Esophagus mucosa (tissue), 1 donor: Measurements from ENCODE around the gene OSBPL7. TPM values are rescaled to one million over a fixed set of nuclear protein-coding genes. Genes with fewer than 3 reads are reported as not detected.
A peak's percentile ranks its signal among the peaks of the same experiment; 100 is the strongest.

Experiments
- ATAC-seq: fragments of 200-7000 bp; cut with Tn5 transposase; one replicate; pipeline ENCODE4 v1.9.1; 2020
- total RNA-seq: library from RNA; stranded (reverse); gene quantifications from one replicate; pipeline ENCODE4 v1.2.4, GENCODE V29; 2023
- donor health status: DM: yes; HTN: yes; CAD: no.

OSBPL7 gene
- total RNA-seq, 1 donor from 2014 or later, result 1.8 TPM

- no peak for ATAC-seq
Observed at GRCh38 chr17:47846716-47847340, 25.2 kb upstream of the OSBPL7 start.

GRCh38 chr17:47845716-47846075, 24.1 kb upstream of the OSBPL7 start:
- no peak for ATAC-seq

DNA sequence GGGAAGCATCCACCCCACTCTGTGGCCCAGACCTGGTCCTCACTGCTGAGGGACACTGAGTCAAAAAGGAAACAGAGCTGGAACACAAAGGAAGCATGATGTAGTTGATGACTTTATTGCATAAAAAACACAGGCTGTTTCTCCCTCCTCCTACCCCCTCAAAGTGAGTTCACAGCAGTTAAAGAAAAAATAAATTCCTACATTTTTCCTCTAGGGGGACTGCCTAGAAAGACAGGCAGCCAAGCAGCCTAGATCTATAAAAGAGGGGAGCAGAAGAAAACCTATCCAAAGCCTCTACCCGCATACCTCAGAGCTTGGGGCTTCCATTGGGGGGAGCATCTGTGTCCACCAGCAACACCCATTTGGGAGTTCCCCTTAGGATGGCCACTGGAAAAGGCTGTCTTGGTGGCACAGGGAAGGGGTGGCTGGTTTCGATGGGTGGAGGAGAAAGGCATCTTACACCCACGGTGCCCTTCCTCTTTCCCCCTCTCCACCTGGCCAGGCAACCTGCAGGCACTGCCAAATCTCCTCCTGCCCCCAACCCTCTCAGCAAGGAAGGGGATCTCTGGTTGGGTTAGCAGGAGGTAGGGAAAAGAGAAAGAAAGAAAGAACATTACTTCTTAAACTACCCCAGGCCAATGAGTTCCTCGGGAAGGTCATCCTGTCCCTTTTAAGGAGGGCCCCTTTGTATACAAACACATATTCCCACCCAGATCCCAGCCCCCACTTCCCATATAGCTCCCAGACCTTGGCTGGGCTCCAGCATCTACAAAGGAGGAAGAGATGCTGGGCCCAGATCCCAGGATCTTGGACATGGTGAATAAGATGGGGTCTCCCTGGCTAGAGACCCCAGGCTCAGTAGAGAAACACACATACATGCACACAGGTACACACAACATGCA, 23.5 kb upstream of the OSBPL7 start:
- ATAC-seq, result no peak

DNA sequence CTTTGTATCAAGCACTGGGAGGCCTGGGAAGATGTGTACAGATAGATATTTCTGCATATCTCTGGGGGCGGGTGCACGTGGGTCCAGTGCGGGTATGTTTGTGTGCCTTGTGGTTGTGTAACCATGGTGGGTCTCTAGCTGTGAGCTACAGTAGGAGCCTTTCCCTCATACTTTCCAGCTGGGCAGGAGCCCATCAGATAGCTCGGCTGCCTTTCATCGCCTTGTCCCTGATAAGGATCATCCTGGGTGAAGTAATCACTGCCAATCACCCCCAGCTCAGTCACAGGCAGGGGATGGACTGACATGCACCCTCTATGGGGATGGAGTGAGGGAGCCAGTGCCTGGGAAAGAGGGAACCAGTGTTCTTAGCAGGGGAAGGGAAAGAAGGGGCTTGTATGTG, 22.6 kb upstream of the OSBPL7 start:
- ATAC-seq, result no peak

DNA sequence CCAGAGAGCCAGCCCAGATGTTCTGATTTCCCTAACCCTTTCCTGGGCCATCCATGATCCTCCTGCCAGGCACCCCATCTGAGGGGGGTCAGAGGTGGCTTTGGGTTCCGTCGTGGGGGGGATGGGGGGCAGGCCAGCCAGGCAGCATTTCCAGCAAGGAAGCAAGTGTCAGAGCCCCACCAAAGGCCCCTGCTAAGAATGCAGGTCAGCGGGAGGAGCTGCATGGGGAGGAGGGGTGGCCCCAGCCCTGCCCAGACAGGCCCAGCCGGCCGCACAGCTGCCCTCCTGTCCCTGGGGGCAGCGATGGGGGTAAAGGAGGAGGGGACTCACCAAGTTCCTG, 21.8 kb upstream of the OSBPL7 start:
- no peak for ATAC-seq

GRCh38 chr17:47841488-47842291, 20.1 kb upstream of the OSBPL7 start:
- no peak for ATAC-seq

DNA sequence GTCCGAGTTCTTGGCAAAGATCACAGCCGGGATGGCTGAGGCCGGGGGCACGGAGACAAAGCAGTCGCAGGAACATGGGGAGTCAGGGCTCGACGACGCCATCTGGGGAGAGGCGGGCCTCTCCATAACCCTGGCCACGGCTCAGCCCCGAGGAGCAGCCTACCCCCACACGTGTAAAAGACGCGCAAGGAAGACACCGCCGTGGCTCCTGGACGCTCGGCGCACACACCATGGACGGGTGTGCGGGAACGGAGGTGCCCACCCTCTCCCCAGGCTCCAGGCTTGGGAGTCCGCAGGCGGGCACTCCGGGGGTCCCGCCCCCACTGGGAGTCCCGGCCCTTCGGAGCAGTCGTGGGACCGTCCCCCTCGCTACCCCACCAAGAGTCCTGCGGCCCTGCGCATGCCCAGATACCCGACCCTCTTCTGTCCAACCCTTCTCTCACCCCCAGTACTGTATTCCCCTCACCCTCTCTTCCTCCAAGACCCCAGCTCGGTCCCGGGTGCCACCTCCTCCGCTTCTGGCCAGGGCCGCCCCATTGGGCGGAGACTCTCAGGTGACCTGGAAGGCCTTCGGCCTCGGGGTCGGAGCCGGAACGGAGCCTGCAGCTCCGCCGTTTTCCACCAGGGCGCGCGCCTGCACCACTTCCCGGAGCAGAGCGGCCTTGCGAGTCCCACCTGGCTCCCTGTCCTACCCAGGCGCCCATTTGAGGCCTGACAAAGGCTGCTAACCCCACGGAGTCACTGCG, 19.3 kb upstream of the OSBPL7 start, which contains the start of gene SCRN2:
SCRN2 (minus strand) TSS at position 532 of the 746 bp plus-strand sequence; CDS start at position 102, 430 bp downstream.
- peak; percentile 87 for ATAC-seq

- no peak for ATAC-seq
Observed at GRCh38 chr17:47840001-47840741, 18.6 kb upstream of the OSBPL7 start.

DNA sequence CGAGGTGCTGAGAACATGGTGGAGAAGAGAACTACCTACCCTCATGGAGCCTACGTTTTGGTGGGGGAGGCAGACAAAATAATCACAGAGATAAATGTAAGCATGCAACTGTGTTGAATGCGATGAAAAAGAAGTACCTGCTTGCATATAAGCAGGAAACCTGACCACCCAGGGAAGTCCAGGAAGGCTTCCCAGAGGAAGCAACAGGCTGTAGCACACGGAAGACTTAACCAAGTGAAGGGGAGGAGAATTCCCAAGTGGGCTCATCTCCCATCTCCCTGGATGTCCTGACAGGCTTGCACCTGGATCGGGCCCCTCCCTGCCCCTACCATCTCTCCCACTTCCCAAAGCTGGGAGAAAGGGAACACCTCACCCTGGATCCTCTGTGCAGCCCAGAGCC, 17.5 kb upstream of the OSBPL7 start:
- ATAC-seq, result no peak

- ATAC-seq, result no peak
Observed at GRCh38 chr17:47838636-47839035, 17.0 kb upstream of the OSBPL7 start.

DNA sequence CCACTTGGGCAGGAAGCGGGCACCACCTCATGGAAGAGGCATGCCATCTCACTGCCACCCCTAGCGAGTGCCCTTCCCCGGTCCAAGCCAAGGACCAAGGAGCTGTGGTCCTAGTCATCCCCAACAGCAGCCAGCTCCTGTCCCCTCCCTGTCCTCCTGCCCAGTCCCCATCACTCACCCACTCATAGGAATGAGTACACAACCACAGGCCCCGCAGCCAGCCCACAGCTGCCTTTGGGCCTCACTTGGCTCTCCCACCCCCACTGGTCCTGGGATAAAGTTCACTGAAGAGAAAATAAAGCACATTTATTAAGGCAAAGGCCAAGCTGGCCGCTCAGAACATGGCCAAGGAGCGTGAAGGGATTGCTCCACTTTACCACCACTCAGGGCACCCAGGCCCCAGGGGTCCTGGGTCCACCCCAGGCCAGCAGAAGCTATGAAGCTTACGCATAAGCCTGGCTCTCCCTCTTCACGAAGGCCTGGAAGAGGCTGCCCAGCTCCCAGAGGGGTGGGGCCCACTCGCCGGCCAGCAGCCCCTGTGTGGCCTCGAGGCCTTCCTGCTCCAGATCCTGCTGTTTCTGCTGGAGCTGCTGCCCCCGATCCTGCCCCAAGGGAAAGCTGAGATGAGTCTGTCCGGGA, 15.9 kb upstream of the OSBPL7 start:
- ATAC-seq, result no peak

GRCh38 chr17:47836601-47837000, 15.0 kb upstream of the OSBPL7 start:
- ATAC-seq, result no peak

- ATAC-seq, result no peak
Observed at GRCh38 chr17:47834756-47835155, 13.2 kb upstream of the OSBPL7 start.

GRCh38 chr17:47831934-47832327, 10.3 kb upstream of the OSBPL7 start:
- peak; percentile 6 for ATAC-seq

DNA sequence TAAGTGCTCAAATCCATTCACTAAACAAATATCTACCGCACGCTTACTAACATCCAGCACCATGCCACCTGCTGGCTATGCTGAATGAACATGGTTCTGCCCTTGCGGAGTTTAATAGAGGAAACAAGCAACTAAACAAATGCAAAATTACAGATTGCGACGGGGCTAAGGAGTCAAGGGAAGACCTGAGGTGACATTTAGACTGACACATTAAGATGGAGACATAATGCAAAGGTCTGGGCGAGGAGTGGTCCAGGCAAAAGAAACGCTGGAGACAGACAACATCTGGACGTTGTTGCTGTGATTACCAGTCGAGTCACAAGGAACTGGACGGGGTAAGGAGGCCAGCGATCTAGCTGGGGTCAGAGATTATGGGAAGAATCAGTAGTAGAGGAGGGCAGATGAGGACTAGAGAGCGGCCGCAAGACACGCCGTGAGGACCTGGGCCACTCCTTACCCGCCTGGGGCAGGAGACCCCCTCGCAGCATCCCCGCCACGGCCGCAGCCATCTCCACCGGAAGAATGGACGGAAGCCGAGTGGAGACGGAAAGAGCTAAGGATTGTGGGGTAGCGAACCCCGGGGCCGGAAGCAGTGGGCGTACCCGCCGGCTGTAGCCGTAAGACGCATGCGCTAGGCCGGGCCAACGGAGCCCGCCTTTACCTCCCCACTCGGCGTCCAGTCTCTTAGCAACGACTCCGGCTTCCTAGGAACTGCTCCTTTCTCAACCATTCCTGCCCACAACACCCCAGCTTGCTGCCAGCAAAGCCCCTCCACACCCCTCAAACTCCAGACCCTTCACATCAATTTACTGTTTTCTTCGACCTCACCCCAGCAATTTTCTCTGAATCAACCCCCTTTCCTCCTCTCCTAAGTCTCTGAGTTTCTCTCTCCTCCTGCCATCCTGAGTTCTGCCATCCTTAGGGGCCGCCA, 9.7 kb upstream of the OSBPL7 start, which contains the start of the genes LRRC46 and MRPL10:
LRRC46 (plus strand) TSS at position 668 of the 931 bp plus-strand sequence. CDS start 320 bp downstream, outside the sequence.
MRPL10 (minus strand) TSS at position 539 of the 931 bp plus-strand sequence; CDS start at position 509, 30 bp downstream.
- peak; percentile 93 for ATAC-seq

DNA sequence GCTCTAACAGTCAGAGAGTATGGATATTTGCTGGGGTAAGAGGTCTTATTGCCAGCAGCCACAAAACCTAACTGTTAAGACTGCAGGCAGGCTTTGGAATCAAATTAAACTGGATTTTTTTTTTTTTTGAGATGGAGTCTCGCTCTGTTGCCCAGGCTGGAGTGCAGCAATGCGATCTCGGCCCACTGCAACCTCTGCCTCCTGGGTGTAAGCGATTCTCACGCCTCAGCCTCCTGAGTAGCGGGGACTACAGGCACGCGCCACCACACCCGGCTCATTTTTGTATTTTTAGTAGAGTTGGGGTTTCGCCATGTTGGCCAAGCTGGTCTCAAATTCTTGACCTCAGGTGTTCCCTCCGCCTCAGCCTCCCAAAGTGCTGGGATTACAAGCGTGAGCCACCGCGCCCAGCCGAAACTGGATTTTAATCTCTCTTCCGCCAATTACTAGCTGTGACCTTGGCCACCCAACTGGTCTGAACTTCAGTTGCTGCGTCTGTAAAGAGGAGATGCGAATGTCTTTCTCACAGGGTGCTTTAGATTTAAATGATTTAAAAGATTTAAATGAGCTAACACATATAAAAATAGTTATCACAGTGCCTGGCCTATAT, 8.9 kb upstream of the OSBPL7 start:
- no peak for ATAC-seq

DNA sequence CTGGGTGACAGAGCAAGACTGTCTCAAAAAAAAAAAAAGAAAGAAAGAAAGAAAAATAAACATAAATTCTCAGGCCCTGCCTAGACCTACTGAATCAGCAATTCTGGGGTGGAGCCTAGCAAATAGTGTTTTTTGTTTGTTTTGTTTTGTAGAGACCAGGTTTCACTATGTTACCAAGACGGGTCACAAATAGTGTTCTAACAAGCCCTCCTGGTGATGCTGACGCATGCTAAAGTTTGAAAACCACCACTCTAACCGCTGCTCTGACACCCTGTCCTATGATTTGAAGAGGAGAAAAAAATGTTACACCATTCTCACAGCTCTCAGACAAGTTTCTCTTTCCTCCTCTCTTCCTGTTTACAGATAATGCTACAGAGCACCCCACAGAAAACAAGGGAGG, 8.3 kb upstream of the OSBPL7 start:
- no peak for ATAC-seq

GRCh38 chr17:47823519-47823918, 1.9 kb upstream of the OSBPL7 start:
- ATAC-seq, result no peak

DNA sequence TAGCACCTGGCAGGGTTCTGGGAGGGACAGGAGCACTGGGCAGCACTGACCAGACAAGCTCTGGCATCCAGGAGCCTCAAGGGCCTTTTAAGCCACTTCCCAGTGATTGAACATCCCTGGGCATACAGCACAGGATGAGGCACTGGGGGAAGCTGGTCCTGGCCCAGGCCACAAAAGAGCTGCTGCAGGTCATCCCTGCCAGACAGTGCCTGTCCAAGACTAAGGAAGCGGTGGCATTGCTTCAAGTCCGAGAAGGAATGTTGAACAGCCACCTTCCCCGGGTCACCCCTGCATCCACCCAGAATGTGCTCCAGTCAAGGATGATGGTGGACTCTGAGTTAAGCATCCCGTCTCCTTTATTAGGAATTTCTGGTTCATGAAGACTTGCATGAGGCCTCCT, 1.2 kb upstream of the OSBPL7 start:
- ATAC-seq, result no peak
